ENCODE results near the gene CBFA2T3.

DNA sequence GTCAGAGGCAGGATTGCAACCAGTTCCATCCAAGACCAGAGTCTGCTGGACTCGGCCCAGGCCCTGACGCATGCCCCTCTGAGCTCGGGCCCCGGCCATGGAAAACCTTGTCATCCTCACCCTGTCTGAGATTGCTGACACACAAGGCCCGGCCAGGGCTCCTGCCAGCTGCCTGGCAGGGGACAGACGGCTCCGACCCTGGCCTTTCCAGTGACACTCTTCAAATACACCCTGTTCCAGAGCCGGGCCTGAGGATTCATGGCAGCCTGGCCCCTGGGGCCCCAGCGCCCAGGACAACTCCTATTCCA lies 107.4 kb downstream of the CBFA2T3 start:
- TF ChIP-seq, protein P1, sequence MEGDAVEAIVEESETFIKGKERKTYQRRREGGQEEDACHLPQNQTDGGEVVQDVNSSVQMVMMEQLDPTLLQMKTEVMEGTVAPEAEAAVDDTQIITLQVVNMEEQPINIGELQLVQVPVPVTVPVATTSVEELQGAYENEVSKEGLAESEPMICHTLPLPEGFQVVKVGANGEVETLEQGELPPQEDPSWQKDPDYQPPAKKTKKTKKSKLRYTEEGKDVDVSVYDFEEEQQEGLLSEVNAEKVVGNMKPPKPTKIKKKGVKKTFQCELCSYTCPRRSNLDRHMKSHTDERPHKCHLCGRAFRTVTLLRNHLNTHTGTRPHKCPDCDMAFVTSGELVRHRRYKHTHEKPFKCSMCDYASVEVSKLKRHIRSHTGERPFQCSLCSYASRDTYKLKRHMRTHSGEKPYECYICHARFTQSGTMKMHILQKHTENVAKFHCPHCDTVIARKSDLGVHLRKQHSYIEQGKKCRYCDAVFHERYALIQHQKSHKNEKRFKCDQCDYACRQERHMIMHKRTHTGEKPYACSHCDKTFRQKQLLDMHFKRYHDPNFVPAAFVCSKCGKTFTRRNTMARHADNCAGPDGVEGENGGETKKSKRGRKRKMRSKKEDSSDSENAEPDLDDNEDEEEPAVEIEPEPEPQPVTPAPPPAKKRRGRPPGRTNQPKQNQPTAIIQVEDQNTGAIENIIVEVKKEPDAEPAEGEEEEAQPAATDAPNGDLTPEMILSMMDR (conservative IDR thresholded peaks at IDR 0.05): no peak
- no peak for TF ChIP-seq ZFX (IDR thresholded peaks at IDR 0.05)
